GM21528 (cell line): Measurements from ENCODE around the gene PRR19.
"Not testable (repeated sequence)": the region's sequence is repeated elsewhere in the genome, so short reads cannot be mapped to it uniquely, and the experiment has no call there.

Experiments used
- ATAC-seq: cut with Tn5 transposase; IDR thresholded peaks from one replicate; pipeline ENCODE4 v1.9.1; 2021; ENCODE audit warnings: mild to moderate bottlenecking, moderate library complexity; ENCODE audit not compliant: unreplicated experiment, low FRiP score

PRR19 gene

GRCh38 chr19:42339922-42340321 is 38.0 kb downstream of the PRR19 start:
- ATAC-seq: not testable (repeated sequence)

DNA sequence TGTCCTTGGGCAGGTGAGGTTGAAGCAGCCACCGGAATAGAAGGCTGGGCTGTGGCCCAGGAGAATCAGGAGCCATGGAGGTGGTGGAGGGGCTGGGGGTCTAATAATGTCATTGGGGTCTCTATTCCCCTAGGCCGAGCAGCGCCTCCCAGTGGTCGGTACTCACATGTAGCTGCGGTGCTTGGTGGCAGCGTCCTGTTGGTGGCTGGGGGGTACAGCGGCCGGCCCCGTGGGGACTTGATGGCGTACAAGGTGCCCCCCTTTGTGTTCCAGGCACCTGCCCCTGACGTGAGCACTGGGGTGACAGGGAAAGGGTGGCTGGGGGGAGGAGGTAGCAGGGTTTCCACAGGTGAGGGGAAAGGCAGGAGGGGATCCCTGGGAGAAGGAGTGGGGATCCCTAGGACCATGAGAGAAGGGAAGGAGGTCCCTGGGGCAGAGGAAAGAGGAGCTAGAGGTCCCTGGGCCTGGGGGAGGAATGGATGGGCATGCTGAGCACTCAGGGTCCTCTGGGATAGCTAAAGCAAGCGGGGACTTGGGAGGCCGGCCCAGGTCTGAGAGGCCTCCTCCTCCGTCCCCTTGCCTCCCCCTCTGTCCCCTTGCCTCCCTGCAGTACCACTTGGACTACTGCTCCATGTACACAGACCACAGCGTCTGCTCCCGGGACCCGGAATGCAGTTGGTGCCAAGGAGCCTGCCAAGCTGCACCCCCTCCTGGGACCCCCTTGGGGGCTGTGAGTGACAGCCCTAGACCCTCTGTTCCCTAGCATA is 41.6 kb downstream of the PRR19 start:
- no peak for ATAC-seq

- ATAC-seq: no peak
Observed at GRCh38 chr19:42344336-42344893, 42.5 kb downstream of the PRR19 start.

DNA sequence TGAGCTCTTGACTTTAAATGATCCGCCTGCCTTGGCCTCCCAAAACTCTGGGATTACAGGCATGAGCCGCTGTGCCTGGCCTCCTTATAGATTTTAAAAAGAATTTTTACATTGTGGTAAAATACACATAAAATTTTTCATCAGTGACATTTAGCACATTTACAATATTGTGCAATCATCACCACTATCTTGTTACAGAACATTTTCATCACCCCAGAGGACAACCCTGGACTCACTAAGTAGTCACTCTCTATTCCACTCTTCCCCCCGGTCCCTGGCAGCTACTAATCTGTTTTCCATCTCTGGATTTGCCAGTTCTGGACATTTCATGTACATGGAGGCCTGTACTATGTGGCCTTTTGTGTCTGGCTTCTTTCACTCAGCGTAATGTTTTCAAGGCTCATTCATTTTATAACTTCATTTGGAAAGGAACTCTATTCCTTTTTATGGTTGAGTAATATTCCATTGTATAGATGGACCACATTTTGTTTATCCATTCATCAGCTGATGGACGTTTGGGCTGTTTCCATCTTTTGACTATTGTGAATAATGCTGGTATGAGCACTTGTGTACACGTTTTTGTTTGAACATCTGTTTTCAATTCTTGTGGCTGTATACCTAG is 43.4 kb downstream of the PRR19 start:
- no peak for ATAC-seq

- no peak for ATAC-seq
Observed at GRCh38 chr19:42348211-42348610, 46.3 kb downstream of the PRR19 start.

- no peak for ATAC-seq
Observed at GRCh38 chr19:42349378-42350107, 47.6 kb downstream of the PRR19 start.

DNA sequence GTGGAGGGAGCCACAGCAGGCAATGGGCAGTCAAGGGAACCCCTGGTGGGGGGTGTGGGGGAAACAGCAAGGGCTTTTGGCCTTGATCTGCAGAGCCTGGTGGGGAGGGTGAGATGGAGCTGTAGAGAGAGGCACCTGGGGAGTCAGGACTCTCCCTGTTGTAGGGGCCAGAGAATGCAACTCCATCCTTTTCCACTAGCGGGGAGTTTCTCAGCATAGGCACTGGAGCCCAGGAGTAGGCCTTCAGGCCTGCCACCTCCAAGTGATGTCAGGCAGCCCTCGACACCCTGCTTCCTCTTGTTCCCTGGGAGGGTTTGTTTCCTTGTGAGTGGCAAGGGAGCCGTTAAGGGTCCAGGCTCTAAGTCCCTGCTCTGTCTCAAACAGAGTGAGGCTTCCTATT is 48.5 kb downstream of the PRR19 start:
- ATAC-seq: no peak

DNA sequence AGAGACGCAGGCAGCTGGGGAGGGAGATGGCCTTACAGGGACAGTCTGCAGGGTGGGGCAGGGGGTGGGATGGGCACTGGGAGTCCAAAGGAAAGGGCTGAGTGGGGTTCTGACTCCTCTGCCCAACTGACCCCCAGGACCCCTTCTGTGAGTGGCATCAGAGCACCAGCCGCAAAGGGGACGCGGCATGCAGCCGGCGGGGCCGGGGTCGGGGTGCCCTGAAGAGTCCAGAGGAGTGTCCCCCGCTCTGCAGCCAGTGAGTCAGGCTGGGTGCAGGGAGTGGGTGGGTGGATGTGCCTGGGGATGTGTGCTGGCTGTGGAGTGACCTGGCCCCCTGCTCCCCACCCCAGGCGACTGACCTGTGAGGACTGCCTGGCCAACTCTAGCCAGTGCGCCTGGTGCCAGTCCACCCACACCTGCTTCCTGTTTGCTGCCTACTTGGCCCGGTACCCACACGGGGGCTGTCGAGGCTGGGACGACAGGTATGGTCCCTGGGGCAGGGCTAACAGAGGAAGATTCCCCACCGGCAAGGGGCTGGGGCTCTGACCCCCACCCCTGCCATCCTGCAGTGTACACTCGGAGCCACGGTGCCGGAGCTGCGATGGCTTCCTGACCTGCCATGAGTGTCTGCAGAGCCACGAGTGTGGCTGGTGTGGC is 49.3 kb downstream of the PRR19 start:
- ATAC-seq: no peak

GRCh38 chr19:42352301-42353259 is 50.6 kb downstream of the PRR19 start:
- no peak for ATAC-seq

GRCh38 chr19:42353341-42354015 is 51.5 kb downstream of the PRR19 start:
- ATAC-seq: no peak

GRCh38 chr19:42355896-42356295 is 54.0 kb downstream of the PRR19 start:
- ATAC-seq: no peak

GRCh38 chr19:42356686-42357085 is 54.8 kb downstream of the PRR19 start:
- ATAC-seq: no peak

- no peak for ATAC-seq
Observed at GRCh38 chr19:42357290-42357689, 55.4 kb downstream of the PRR19 start.
